Astrocyte of the hippocampus (primary cell): ENCODE data around the gene RELB.
A peak's percentile ranks its signal among the peaks of the same experiment; 100 is the strongest.
"Not testable (repeated sequence)": the region's sequence is repeated elsewhere in the genome, so short reads cannot be mapped to it uniquely, and the experiment has no call there.

Experiments used
- DNase-seq: peaks from one replicate; pipeline ENCODE4 v3.0.0; 2011; ENCODE audit warnings: low read depth, low spot score

RELB gene

DNA sequence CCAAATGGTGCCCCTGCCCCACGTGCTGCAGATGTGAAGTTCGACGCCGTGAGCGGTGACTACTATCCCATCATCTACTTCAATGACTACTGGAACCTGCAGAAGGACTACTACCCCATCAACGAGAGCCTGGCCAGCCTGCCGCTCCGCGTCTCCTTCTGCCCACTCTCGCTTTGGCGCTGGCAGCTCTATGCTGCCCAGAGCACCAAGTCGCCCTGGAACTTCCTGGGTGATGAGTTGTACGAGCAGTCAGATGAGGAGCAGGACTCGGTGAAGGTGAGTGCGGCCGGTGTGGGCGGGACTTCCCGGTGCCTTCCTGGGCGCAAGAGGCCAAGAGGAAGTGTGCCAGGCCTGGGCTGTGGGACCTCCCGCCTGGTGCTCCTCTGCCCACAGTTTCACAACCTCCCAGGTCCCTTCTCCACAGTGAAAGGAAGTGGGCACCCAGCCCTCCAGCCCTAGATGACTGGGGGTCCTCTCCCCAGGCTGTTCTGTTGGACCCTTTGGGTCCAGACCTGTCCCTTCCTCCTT is 14.1 kb upstream of the RELB start:
- no peak for DNase-seq

DNA sequence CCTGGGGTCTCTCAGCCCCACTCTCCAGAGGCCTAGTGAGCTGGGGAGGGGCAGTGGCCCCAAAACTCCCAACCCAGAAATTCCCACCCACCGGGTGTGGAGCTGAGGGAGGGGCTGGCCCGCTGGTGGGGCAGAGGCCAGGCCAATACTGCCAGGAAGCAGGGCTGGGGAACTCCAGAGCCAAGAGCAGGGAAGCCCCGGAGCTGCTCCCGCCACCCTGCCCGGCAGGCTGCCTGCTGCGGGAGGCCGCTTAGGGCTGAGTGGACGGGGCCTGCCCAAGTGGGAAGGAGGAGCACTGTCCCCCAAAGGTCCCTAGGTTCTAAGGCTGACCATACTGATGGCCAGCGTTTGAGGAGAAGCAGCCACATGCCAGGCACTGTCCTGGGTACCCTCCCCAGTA is 13.0 kb upstream of the RELB start:
- no peak for DNase-seq

DNA sequence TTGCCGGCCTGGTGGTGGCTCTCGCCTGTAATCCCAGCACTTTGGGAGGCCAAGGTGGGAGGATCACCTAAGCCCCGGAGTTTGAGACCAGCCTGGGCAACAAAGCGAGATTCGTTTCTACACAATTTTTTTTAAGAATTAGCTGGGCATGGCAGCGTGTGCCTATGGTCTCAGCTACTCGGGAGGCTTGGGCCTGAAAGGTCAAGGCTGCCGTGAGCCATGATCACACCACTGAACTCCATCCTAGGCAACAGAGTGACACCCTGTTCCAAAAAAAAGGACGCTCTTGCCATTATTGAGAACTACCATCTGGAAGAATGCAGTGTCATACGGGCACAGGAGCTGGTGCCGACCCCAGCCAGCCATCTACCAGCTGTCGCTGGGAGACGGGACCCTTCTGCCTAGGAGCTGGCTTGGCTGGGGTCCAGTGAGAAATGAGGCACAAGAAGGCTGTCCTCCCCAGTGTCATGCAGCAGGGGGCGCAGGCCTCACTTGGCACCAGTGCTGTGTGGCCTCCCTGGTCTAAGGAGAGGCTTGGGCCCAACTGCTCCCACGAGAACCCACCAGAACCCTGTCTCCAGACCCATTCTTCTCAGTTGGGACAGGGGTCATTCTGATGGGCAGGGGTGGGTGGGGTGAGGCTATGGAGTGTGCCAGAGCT is 12.2 kb upstream of the RELB start:
- peak; percentile 77 for DNase-seq

DNA sequence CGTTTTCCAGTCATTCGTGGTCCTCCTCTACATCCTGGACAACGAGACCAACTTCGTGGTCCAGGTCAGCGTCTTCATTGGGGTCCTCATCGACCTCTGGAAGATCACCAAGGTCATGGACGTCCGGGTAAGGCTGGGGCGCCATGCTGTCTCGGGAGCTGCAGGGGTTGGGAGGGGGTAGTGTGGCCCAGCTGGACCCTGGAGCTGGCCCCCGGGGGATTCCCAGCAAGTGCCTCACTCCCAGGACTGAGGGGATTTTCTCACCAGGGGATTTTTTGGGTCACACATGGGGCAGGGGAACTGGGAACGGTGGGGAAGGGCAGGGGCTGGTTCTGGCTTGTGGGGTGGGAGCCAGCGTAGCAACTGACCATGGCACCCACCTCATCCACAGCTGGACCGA is 10.8 kb upstream of the RELB start:
- DNase-seq = no peak

DNA sequence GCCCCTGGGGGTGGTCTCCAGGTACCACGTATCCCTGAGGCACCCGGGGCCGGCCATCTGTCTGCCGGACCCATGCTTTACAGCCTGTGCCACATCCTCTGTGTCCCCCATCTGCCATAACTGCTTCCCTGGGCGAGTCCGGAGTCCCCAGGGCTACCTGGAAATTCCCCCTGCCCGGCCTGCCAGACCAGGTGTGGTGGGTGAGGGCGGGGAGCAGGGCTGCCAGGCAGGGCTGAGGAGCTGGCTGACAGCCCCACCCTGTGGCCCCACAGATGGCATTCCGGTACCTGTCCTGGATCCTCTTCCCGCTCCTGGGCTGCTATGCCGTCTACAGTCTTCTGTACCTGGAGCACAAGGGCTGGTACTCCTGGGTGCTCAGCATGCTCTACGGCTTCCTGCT is 10.3 kb upstream of the RELB start:
- DNase-seq = no peak

DNA sequence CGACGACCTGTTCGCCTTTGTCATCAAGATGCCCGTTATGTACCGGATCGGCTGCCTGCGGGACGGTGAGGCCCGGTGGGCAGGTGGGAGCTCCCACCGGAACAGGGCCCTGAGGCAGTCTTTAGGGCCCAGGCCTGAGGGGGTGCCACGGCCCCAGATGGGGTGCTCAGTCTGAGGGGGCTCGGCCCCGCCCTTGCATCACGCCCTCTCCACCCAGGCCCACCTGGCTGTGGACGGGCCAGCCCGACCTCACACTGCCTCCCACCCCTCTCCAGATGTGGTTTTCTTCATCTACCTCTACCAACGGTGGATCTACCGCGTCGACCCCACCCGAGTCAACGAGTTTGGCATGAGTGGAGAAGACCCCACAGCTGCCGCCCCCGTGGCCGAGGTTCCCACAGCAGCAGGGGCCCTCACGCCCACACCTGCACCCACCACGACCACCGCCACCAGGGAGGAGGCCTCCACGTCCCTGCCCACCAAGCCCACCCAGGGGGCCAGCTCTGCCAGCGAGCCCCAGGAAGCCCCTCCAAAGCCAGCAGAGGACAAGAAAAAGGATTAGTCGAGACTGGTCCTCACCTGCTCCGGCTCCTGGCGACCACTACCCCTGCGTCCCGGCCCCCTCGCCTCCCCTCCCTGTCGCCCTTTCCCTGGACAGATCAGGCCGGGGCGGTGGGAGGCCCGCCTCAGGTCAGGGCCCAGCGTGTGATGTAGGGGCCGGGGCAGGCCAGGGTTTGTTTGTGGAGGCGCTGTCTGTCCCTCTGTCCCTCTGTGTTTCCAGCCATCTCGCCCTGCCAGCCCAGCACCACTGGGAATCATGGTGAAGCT is 8.7 kb upstream of the RELB start:
- no peak for DNase-seq

DNA sequence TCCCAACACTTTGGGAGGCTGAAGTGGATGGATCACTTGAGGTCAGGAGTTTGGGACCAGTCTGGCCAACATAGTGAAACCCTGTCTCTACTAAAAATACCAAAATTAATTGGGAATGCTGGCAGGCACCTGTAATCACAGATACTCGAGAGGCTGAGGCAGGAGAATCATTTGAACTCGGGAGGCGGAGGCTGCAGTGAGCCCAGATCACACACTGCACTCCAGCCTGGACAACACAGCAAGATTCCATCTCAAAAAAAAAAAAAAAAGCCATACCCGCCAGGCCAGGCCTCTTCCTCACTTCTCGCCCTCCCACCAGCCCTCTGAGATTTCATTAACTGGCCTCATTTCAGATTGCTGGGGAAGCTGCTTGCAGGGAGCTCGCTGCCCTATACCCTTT is 7.7 kb upstream of the RELB start:
- no peak for DNase-seq

DNA sequence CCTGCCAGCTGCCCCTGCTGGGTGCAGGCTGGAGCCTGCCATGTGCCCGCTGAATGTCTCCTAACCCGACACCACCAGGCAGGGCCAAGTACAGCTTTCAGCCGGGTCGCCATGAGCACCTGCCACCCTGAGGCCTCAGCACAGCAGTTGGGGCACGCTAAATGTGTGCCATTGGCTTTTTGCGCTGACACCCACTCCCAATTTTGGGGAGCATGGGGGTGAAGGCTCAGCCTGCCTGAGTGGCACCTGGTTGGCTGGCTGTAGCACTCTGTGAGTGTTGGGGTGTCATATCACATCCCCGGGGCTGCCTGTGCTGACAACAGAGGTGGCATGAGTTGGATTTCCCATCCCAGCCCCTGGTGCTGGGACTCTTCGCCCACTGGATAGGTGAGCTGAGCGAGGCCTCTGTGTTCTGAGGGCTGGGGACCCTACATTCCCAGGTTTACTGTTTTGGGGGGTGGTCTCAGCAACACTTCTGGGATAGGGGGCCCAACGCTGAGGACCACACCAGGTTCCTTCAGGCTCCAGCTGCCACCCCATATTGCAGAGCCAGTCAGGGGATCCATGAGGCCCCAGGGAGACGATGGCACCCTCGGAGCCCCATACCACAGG is 7.2 kb upstream of the RELB start:
- no peak for DNase-seq

DNA sequence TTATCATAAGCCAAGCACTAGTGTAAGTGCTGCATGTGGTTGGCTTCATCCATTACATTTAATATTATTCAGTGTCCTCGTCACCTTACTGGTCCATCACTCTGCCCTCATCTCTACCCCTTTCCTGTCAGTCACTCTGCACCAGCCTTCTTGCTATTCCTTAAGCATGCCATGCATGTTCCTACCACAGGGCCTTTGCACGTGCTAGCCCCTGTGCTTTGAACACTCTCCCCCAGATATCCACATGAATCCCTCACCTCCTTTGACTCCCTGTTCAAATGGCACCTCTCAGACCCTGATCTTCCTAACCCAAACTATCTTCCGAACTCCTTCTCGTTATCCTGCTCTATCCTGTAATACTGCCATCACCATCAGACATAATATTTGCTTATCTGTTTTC is 3.2 kb upstream of the RELB start:
- no peak for DNase-seq

DNA sequence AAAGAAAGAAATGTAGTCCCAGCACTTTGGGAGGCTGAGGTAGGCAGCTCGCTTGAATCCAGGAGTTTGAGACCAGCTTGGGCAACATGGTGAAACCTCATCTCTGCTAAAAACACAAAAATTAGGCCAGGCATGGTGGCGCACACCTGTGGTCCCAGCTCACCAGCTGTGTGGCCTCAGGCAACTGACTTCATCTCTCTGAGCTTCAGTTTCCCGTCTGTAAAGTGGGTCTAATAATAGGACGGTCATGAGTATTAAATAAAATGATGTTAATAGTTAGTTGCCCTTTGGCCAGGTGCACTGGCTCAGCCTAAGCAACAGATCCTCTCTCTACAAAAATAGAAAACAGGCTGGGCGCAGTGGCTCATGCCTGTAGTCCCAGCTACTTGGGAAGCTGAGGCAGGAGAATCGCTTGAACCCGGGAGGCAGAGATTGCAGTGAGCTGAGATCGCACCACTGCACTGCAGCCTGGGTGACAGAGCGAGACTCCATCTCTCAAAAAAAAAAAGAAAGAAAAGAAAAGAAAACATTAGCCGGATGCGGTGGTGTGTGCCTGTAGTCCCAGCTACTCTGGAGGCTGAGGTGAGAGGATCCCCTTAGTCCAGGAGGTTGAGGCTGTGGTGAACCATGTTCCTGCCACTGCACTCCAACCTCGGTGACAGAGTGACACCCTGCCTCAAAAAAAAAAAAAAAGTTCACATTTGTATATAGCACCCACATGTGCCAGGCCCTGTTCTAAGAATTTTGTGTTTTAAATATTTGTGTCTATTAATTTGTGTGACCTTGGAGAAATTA is 1.9 kb upstream of the RELB start:
- DNase-seq = not testable (repeated sequence)

DNA sequence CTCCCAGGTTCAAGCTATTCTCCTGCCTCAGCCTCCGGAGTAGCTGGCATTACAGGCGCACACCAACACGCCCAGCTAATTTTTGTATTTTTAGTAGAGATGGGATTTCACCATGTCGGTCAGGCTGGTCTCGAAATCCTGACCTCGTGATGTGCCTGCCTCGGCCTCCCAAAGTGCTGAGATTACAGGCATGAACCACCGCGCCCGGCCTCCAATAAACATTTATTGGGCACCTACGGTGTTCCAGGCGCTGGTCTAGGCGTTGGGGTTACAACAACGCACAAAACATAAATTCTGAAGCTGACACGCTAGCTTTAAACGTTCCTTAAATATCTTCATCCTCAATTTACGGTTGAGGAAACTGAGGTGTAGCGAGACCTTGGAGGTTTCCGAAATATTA is 599 bp upstream of the RELB start:
- not testable (repeated sequence) for DNase-seq

DNA sequence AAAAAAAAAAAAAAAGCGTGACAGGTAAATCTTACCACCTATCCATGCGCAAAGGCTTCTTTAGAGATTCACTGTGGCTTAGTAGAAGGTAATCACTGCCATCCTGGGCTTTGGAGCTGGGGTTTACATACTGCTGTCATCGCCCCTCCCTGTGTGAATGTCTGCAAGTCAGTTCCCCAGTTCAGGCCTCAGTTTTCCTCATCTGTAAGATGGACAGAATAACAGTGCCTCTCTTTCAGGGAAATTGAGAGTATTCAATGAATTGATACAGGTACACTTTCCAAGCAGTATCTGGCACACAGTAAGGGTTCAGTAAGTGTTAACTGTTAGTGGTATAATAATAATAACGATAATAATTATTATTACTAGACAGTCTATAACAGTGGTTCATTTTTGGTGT is 2.2 kb downstream of the RELB start:
- no peak for DNase-seq

DNA sequence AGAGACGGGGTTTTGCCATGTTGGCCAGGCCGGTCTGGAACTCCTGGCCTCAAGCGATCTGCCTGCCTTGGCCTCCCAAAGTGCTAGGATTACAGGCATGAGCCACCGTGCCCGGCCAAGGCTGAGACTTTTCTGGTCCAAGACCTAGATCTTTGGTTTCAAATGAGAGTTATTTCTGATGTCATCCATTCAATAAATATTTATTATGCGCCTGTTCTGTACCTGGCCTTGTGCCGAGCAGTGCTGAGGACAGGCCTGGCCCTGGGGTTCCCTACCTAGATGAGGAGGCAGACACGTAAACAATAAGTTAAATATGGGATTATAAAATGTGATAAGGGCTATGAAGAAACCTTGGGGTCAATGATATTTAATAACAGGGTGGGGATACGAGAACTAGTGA is 4.5 kb downstream of the RELB start:
- DNase-seq = no peak

DNA sequence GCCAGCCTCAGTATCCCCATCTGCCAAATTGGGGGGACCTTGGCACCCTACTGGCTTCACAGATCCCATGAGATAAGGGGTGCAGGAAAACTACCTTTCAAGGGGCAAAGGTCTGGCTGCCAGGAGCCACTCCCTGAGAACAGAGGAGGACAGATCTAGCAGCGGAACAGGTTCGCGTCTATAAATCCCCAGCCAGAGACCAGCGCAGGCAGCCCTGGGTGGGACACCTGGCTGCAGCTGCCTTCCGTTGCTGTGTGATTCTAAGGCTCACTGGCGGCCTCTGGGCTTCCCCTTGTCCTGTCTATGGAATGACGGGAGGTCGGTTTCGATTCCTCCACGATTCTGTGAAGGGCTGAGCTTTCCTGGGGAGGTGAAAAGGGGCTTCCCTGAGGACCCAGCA is 7.3 kb downstream of the RELB start:
- no peak for DNase-seq

DNA sequence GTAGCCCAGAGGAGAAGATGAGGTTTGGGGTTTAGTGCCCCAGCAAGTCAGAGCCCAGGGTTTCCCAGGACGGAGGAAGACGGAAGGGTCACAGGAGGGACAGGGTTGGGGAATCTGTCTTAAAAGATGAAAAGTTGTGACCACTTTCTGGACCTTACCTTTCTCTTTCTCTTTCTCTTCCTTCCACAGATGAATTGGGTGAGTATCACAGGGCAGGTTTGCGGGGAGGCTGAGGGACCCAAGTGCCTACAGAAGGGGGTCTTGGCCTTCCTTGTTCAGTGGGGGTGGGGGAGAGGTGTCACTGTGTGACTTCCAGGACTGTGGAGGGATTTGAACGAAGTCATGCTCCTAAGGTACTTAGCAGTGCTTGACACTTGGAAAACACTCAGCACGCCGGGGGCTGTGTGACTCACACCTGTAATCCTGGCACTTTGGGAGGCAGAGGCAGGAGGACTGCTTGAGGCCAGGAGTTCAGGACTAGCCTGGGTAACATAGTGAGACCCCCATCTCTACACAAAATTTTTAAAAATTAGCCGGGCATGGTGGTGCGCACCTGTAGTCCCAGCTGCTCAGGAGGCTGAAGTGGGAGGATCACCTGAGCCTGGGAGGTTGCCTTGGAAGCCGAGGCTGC is 8.5 kb downstream of the RELB start:
- no peak for DNase-seq

DNA sequence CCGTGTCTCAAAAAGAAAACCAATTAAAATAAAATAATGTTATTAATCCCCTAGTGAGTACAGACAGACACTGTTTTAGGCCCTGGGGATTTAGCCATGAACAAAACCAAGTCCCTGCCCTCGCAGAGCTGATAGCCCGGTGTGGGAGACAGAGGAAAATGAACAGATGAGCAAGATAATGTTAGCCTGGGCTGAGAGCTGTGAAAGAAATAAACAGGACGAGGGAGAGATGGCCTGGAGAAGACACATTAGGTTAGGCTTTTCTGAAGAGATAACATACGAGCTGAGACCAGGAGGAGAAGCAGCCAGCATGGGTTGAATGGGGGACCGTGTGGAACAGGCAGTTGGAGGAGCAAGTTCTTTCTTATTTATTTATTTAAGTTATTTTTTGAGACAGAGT is 9.0 kb downstream of the RELB start:
- no peak for DNase-seq

DNA sequence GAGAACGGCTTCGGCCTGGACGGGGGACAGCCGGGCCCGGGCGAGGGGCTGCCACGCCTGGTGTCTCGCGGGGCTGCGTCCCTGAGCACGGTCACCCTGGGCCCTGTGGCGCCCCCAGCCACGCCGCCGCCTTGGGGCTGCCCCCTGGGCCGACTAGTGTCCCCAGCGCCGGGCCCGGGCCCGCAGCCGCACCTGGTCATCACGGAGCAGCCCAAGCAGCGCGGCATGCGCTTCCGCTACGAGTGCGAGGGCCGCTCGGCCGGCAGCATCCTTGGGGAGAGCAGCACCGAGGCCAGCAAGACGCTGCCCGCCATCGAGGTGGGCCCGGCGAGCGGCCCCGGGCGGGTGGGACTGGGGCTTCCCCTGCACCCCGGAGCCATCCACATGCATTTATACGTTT is 10.7 kb downstream of the RELB start:
- no peak for DNase-seq

DNA sequence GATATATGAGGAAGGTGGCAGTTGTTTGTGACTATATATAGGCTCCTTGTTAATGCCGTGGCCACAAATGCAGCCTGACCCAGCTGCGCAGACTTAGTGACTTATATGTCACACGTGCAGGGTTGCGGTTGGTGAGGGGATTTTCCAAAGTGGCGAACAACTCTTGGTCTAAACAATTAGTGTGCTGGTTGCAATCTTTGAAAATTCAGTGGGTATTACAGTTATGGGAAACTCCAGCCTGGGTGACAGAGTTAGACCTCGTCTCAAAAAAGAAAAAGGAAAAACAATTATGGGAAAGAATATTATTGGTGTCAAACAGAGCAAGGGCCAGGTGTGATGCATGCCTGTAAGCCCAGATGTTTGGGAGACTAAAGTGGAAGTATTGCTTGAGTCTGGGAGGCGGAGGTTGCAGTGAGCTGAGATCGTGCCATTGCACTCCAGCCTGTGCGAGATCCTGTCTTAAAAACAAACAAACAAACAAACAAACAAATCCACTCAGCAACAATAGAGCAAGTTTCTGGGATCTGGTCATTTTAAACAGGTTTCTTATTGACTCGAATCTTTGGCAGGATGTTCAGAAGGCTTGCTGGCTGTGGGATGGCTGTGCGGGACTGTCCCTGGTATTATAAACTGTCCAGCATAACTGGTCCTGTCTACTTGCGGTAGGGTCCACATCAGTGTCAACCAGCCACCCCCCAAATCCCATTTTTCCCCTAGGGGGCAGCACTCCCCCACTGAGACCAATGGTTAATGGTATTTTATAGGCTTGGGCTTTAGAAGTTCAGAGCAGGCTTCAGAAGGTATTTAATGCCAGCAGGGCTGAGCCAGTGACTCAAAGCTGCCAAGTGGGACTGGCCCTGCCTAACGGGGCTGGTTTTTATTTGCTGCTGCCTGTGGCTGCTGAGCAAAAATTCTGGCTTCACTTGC is 15.4 kb downstream of the RELB start:
- peak; percentile 86 for DNase-seq

DNA sequence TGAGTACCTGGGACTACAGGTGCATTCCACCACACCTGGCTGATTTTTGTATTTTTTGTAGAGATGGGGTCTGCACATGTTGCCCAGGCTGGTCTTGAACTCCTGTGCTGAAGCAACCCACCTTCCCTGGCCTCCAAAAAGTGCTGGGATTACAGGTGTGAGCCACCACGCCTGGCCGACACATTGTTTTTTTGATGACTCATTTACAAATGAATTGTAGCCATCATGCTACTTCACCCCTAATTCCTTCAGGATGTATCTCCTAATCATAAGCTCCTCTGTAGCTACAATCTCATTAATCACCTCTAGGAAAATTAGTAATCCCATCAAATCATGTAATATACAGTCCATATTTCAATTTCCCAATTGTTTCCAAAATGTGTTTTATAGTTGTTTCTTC is 17.9 kb downstream of the RELB start:
- DNase-seq = no peak

DNA sequence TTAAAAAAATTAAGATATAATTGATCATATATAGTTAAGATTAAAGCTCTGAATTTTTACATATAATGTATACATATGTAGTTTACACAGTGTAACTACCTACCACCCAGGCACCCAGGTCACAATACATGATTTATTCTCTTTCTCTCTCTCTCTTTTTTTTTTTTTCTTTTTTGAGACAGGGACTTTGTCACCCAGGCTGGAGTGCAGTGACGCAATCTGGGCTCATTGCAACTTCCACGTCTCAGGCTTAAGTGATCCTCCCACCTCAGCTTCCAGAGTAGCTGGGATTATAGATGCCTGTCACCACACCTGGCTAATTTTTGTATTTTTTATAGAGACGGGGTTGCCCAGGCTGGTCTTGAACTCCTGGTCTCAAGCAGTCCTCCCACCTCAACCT is 18.8 kb downstream of the RELB start:
- DNase-seq = no peak
